SKM-1 (cell line): Measurements from ENCODE around the gene DGKB.

Experiments
- DNase-seq: peaks from one replicate; lab custom pipeline; 2025; ENCODE audit not compliant: unreplicated experiment; lab: John Stamatoyannopoulos, UW

DGKB gene

GRCh38 chr7:14761510-14762296, 140.8 kb downstream of the DGKB start:
- DNase-seq, result no peak

GRCh38 chr7:14760730-14761478, 141.6 kb downstream of the DGKB start:
- DNase-seq, result no peak

GRCh38 chr7:14759785-14760184, 142.8 kb downstream of the DGKB start:
- DNase-seq, result no peak

- DNase-seq, result no peak
Observed at GRCh38 chr7:14754631-14755030, 147.9 kb downstream of the DGKB start.

- DNase-seq, result no peak
Observed at GRCh38 chr7:14752301-14752700, 150.2 kb downstream of the DGKB start.

GRCh38 chr7:14751461-14751860, 151.1 kb downstream of the DGKB start:
- peak; percentile 52 for DNase-seq

- no peak for DNase-seq
Observed at GRCh38 chr7:14748461-14748860, 154.1 kb downstream of the DGKB start.

GRCh38 chr7:14747701-14748100, 154.8 kb downstream of the DGKB start:
- DNase-seq, result no peak

- DNase-seq, result no peak
Observed at GRCh38 chr7:14745076-14745475, 157.5 kb downstream of the DGKB start.

GRCh38 chr7:14740606-14741005, 161.9 kb downstream of the DGKB start:
- no peak for DNase-seq

- DNase-seq, result no peak
Observed at GRCh38 chr7:14739841-14740185, 162.7 kb downstream of the DGKB start.

GRCh38 chr7:14739168-14739840, 163.2 kb downstream of the DGKB start:
- DNase-seq, result no peak

GRCh38 chr7:14738086-14738485, 164.5 kb downstream of the DGKB start:
- no peak for DNase-seq

GRCh38 chr7:14734839-14735321, 167.7 kb downstream of the DGKB start:
- no peak for DNase-seq

- DNase-seq, result no peak
Observed at GRCh38 chr7:14720785-14721184, 181.8 kb downstream of the DGKB start.

GRCh38 chr7:14717816-14718215, 184.7 kb downstream of the DGKB start:
- peak; percentile 10 for DNase-seq

- no peak for DNase-seq
Observed at GRCh38 chr7:14717169-14717568, 185.4 kb downstream of the DGKB start.

GRCh38 chr7:14714161-14714728, 188.3 kb downstream of the DGKB start:
- no peak for DNase-seq

GRCh38 chr7:14698239-14698638, 204.3 kb downstream of the DGKB start:
- peak; percentile 11 for DNase-seq

- no peak for DNase-seq
Observed at GRCh38 chr7:14697684-14698083, 204.9 kb downstream of the DGKB start.

- no peak for DNase-seq
Observed at GRCh38 chr7:14691597-14692203, 210.9 kb downstream of the DGKB start.
